Mucosa of descending colon (tissue), 3 donors: ENCODE results near the gene MAML3. TPM values are rescaled to one million over a fixed set of nuclear protein-coding genes. Genes with fewer than 3 reads are reported as not detected.

Source experiments
- ATAC-seq: fragments of 200-7000 bp; cut with Tn5 transposase; one replicate; pipeline ENCODE4 v1.9.1; 2020; ENCODE audit warnings: mild to moderate bottlenecking, moderate library complexity
- DNase-seq, 3 donors: peaks; one replicate each; pipeline ENCODE4 v3.0.0-alpha.2; 2020
- H3K36me3 ChIP-seq: fragments of 200-600 bp; one replicate; pipeline ENCODE4 v1.8.0; 2021; ENCODE audit warnings: low read depth, mild to moderate bottlenecking
- H3K4me1 ChIP-seq: fragments of 200-600 bp; one replicate; pipeline ENCODE4 v1.8.0; 2021; ENCODE audit warnings: low read depth, mild to moderate bottlenecking
- H3K4me3 ChIP-seq: fragments of 200-600 bp; one replicate; pipeline ENCODE4 v1.8.0; 2021; ENCODE audit warnings: mild to moderate bottlenecking
- H3K9me3 ChIP-seq: fragments of 200-600 bp; one replicate; pipeline ENCODE4 v1.8.0; 2021; ENCODE audit warnings: mild to moderate bottlenecking
- CTCF ChIP-seq: fragments of 200-600 bp; IDR thresholded peaks from one replicate; pipeline ENCODE4 v1.8.0; 2022; ENCODE audit warnings: antibody characterized with exemption, mild to moderate bottlenecking
- intact Hi-C, 2 donors: fragments of 100-400 bp; cut with DNase I in 1 of 2; cut with micrococcal nuclease in 1 of 2; formaldehyde crosslinking; loops; one replicate each; pipeline versions ENCODE4 v1.11.0 to v1.11.1; 2022; cut with DNase I, micrococcal nuclease
- total RNA-seq, 3 donors: library from RNA; stranded (reverse); fragmentation: NEBNext Ultra II Directional in 2 of 3; extraction: Animal tissue kit (Norgen Biotek cat#: 25700) in 2 of 3; gene quantifications; one replicate each; pipeline versions ENCODE4 v1.2.1 to v1.2.4, GENCODE V29; 2021 to 2023
- donor health status: DM: no; HTN: no; CAD: no; lungs with moderate emphysema.
- donor health status: DM: no; HTN: no; CAD: no.
- donor health status: DM: no; HTN: yes; CAD: no.

Gene MAML3
- total RNA-seq, 3 donors from 2014 or later, result 10.4 to 23.5 (median 14.8) TPM

DNA sequence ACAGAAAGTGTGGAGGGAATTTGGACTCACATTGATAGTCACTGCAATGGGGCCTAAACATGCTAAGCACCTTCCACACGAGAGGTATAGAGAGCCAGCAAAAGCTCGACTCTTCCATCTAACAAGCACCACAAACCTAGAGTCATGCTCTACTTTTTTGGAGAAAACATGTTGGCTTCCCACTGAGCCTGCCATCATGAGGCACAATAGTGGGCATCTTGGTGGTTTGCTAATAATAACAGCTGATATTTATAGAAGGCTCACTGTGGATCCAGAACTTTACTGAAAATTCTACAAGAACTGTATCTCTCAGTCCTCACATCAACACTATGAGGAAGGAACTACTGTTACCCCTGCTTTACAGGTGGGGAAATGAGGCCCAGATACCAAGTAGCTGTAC, 26.6 kb downstream of the MAML3 start:
- ATAC-seq (no peak), DNase-seq (no peak)
- no peaks in the 10 kb centered on the region for H3K36me3 ChIP-seq
- intact Hi-C loops, result no loop called here
- no peaks in the 10 kb centered on the region for H3K9me3 ChIP-seq
- TF ChIP-seq CTCF, result no peak
- H3K4me1 ChIP-seq, result no peaks in the 10 kb centered on the region
- no peak overlapping the region for H3K4me3 ChIP-seq

GRCh38 chr4:140126261-140126660, 27.7 kb downstream of the MAML3 start:
- no peak for ATAC-seq

DNA sequence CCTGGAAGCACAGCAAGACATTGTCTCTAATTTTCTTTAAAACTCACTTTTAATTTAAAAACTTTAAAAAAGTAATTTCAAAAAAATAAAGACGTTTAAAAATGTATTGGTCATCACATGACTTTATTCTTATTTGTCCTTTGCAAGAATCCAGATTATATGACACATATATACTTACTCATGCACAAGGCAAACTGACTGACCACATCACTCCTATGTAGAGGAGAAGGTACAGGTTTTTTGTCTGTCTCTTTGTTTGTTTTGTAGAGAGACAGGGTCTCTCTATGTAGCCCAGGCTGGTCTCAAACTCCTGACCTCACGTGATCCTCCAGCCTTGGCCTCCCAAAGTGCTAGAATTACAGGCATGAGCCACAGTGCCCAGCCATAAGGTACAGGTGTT, 28.6 kb downstream of the MAML3 start:
- no peaks in the 10 kb centered on the region for H3K36me3 ChIP-seq
- no peaks in the 10 kb centered on the region for H3K4me1 ChIP-seq
- H3K4me3 ChIP-seq, result no peak overlapping the region
- TF ChIP-seq CTCF, result no peak
- DNase-seq (no peak), ATAC-seq (no peak)
- intact Hi-C loops, result no loop called here
- no peaks in the 10 kb centered on the region for H3K9me3 ChIP-seq

More at GRCh38 chr4:140126261-140126660, 27.7 kb downstream of the MAML3 start:
- TF ChIP-seq CTCF, result no peak
- Histone ChIP-seq H3K36me3 (no peaks in the 10 kb centered on the region), H3K9me3 (no peaks in the 10 kb centered on the region), H3K4me1 (no peaks in the 10 kb centered on the region), H3K4me3 (no peak overlapping the region)
- intact Hi-C loops, result no loop called here
- DNase-seq, result no peak

DNA sequence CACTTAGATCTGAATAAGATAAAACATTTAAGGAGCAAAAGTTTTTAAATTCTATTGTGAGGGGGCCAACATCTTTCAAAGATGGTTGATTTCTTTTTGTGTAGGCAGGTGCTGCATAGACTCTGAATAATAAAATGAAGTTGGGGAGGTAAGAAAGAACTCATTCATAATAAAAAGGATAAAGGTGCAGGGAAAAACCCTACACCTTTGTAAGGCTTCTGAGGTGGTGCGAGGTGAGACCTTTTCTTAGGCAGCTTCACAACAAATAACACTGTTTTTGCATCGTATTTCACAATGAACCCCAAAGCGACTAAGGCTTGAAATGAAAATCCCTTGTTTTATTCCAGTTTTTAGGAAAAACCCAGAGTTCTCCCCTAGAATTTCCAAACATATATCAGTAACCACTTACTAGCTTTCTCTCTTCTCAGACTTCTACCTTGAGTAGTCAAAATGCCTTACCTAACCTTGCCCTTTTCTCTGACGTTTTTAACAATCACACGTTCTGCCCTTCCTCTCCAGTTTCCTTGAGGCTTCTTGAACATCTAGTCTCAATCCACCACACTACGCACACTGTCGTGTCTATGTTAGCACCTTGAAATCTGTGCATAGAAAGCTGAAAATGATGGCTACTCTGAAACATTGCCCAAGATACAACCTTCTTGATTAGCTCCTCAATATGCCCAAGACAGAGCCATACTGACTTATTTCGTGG, 30.2 kb downstream of the MAML3 start:
- no peak for DNase-seq
- intact Hi-C loops, result no loop called here
- ATAC-seq, result no peak
- H3K4me3 ChIP-seq, result no peak overlapping the region
- no peaks in the 10 kb centered on the region for H3K9me3 ChIP-seq
- H3K36me3 ChIP-seq, result no peaks in the 10 kb centered on the region
- TF ChIP-seq CTCF, result no peak
- no peaks in the 10 kb centered on the region for H3K4me1 ChIP-seq

DNA sequence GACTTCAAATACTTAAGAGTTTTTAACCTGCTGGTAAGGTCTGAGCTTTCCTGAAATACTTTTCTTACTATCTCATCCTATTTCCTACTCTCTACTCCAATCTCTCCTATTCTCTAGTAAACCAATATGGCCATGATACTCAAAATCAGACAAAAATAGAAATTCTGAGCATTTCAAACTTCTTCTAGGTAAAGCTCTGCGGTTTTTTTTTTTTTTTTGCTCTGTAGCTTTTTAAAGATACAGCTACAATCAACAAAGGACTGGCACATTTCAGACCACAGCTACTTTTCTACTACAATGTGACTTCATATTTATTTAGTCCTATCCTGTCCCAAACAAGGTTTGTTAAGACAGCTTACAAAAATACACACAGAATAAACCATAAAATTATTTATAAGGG, 31.1 kb downstream of the MAML3 start:
- intact Hi-C loops, result no loop called here
- no peaks in the 10 kb centered on the region for H3K36me3 ChIP-seq
- no peaks in the 10 kb centered on the region for H3K9me3 ChIP-seq
- no peaks in the 10 kb centered on the region for H3K4me1 ChIP-seq
- no peak for ATAC-seq
- no peak overlapping the region for H3K4me3 ChIP-seq
- DNase-seq, result no peak
- no peak for TF ChIP-seq CTCF

- Histone ChIP-seq H3K4me1 (no peaks in the 10 kb centered on the region), H3K9me3 (no peaks in the 10 kb centered on the region), H3K36me3 (no peaks in the 10 kb centered on the region), H3K4me3 (no peak overlapping the region)
- DNase-seq (no peak), ATAC-seq (no peak)
- no peak for TF ChIP-seq CTCF
- intact Hi-C loops, result no loop called here
Measured at GRCh38 chr4:140121646-140122045, 32.3 kb downstream of the MAML3 start.
